NOMO-1 (cell line): ENCODE results near the gene CSNK2A1.
"Not testable (repeated sequence)": the region's sequence is repeated elsewhere in the genome, so short reads cannot be mapped to it uniquely, and the experiment has no call there.

Experiments
- DNase-seq, 2 experiments: peaks; one replicate each; lab custom pipeline; 2025; ENCODE audit not compliant: unreplicated experiment in 2 of 2; lab: John Stamatoyannopoulos, UW

The CSNK2A1 gene

GRCh38 chr20:536426-537010 lies 7.1 kb downstream of the CSNK2A1 start:
- no peak for DNase-seq

GRCh38 chr20:535958-536357 lies 7.6 kb downstream of the CSNK2A1 start:
- peak; percentile 10 to 25 for DNase-seq

DNA sequence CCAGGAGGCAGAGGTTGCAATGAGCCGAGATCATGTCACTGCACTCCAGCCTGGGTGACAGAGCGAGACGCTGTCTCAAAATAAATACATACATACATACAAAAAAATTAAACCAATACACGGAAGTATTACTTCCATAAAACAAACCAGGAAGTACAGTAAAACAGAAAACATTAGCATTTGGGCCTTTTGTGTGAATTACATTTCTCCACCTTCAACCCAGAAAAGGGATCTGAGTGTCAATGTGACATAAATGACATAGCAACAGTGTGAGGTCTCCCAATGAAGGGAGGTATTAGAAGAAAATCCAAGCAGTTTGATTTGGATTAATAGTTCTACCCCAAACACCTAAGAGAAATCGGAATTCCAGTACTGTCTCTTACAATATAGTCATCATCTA lies 10.1 kb downstream of the CSNK2A1 start:
- no peak for DNase-seq

DNA sequence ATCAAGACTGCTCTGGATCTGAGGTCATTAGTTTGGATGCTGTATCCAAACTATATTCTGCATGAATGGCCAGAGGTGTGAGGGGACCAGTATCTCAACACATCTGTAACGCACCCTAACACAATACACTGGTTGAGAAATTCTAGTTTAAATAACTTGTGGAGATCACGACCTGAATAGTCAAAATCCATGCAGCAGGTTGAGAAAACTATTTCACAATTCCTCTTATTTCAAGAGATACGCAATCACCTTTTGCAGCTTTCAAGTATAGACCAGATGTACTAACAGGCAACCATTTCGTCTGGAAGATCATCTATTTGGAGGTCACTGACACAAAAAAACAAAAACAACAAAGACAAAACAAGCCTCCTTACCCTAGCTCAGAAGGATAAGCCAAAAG lies 11.1 kb downstream of the CSNK2A1 start:
- DNase-seq: no peak

GRCh38 chr20:531608-532007 lies 12.0 kb downstream of the CSNK2A1 start:
- no peak for DNase-seq

DNA sequence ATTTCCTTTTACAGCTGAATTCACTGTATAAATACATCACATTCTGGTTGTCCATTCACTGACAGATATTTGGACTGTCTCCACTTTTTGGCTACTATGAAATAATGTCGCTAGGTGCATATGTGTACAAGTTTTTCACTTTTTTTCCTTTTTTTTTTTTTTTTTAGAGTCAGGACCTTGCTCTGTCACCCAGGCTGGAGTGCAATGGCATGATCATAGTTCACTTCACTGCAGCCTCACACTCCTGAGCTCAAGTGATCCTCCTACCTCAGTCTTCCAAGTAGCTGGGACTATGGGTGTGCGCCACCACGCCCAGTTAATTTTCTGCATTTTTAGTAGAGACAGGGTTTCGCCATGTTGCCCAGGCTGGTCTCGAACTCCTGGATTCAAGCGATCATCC lies 13.3 kb downstream of the CSNK2A1 start:
- DNase-seq: no peak

- no peak for DNase-seq
These were observed 14.5 kb downstream of the CSNK2A1 start for GRCh38 chr20:528923-529604.

- no peak for DNase-seq
These were observed 16.1 kb downstream of the CSNK2A1 start for GRCh38 chr20:527571-527886.

DNA sequence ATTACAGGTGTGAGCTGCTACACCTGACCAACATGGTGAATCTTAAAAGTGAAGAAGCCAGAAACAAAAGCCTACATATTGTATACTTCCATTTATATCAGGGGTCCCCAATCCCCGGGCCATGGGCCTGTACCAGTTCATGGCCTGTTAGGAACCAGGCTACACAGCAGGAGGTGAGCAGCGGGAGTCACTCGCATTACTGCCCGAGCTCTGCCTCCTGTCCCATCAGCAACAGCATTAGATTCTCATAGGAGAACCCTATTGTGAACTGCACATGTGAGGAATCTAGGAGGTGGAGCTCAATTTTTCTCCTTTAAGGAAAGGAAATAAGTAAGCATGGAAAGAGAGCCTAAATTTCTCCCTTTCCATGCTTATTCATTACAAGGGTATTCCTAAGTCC lies 21.7 kb downstream of the CSNK2A1 start:
- DNase-seq: no peak

DNA sequence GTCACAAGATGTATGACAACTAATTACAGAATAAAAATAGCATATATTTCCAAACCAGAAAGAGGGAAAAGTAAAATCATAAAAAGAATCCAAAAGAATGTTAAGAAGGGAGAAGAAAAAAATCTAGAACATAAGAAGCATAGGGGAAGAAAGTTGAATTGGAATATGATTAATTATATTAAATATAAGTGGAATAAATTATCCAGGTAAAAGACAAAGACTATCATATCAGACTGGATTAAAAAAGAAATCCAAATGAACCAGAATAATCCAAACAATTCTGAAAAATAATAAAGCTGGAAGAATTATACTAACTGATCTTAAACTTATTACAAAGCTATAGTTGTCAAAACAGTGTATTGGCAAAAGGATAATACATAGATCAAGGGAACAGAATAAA lies 23.6 kb downstream of the CSNK2A1 start:
- DNase-seq: no peak

GRCh38 chr20:517221-517620 lies 26.4 kb downstream of the CSNK2A1 start:
- DNase-seq: no peak

- no peak for DNase-seq
These were observed 26.8 kb downstream of the CSNK2A1 start for GRCh38 chr20:516799-517198.

DNA sequence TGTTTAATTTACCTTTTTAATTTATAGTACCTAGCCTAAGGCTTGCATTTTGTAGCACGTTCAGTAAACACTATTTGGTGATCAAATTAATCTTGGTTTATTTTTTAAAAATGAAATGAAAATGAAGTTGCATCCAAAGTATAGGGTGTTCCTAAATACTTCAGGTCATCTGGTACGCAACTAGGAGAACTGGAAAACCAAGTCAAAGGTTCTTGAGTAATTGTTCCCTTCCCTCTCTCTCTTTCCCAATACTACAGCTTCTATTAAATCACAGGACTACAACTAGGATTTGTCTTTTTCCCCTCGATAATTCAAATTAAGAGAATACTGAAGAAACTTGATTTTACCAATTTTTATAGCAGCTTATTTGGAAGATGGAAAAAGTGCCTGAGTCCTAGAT lies 27.9 kb downstream of the CSNK2A1 start:
- DNase-seq: no peak

DNA sequence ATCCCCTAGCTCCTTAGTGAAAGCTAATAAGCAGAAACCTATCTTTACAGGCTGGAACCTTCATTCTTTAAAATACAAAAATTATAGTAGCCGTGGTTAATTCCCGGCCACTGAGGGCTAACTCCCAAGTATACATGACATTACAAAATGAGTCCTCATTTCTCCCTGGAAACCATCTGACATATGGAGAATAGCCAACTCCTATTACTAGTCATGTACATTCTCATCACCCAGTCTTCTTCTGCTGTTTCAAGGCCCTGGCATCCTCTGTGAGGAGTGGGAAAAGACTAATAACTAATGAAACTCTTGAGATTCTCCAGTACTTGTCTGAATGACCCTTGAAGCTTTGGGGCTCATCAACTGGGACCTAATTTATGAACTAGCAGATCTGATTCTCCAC lies 30.2 kb downstream of the CSNK2A1 start:
- DNase-seq: no peak

DNA sequence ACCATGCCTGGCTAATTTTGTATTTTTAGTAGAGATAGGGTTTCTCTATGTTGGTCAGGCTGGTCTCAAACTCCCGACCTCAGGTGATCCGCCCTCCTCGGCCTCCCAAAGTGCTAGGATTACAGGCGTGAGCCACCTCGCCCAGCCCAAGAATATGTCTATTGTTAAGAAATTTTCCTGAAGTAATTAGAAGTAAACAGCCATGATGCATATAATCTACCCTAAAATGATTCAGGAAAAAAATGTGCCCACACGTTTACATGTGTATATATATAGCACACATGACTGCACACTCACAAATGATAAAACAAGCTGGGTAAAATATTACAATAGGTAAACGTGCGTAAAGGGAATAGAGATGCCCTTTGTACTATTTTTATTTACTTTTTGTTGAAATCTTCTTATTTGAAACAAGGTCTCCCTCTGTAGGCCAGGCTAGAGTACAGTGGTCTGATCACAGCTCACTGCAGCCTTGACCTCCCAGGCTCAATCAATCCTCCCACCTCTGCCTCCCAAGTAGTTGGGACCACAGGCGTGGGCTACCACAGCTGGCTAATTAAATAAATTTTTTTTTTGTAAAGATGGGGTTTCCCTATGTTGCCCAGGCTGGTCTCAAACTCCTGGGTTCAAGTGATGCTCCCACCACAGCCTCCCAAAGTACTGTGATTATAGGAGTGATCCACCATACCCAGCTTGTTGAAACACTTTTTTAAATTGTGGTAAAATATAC lies 33.1 kb downstream of the CSNK2A1 start:
- DNase-seq: not testable (repeated sequence)

- not testable (repeated sequence) for DNase-seq
These were observed 35.2 kb downstream of the CSNK2A1 start for GRCh38 chr20:508364-508787.

DNA sequence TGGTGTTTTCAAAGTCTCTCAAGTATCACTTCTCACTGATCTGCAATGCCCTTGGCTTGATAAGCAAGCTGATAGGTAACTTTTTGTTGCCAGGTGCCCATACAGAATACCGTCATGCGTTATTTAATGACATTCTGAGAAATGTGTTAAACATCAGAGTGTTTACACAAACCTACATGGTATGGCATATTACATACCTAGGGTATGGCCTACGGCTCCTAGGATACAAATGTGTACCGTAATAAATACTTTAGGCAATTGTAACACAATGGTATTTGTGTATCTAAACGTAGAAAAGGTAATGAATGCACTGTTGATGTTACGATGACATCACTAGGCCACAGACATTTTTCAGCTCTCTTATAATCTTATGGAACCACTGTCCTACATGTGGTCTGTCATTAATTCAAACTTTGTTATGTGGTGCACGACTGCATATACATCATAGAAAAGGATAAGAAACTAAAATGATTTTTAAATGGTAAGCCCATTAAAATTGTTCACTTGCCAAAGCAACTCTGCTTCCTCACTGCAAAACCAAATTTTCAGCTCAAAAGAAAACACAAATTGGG lies 35.7 kb downstream of the CSNK2A1 start:
- DNase-seq: no peak

DNA sequence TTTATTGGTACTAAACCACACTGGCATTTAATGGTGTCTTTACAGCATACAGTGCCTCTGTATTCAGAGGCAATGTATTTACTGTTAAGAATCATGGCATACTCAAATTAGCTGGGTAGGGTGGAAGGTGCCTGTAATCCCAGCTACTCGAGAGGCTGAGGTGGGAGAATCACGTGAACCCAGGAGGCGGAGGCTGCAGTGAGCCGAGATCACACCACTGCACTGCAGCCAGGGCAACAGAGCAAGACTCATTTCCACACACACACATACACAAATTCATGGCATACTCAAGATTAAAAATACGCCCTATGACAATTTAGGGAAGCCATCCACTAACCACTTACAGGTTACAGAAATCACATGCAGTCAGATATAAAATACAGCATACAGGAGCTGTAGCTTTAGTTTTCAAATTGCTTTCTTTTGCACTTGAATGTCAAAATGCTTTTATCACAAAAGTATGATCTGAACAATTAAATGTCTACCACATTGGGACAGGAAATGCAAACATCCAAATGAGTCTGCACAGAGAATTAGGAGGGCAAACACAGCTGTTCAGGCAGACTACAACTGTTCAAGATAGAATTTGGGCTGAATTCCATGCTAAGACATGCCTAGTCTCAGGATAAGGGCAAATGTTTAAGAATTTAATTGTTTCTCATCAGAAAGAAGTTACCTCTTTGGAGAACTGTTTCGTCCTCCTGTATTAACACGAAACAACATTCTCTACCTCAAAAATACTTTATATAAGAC lies 36.4 kb downstream of the CSNK2A1 start:
- no peak for DNase-seq

- DNase-seq: no peak
These were observed 38.9 kb downstream of the CSNK2A1 start for GRCh38 chr20:504632-505075.

DNA sequence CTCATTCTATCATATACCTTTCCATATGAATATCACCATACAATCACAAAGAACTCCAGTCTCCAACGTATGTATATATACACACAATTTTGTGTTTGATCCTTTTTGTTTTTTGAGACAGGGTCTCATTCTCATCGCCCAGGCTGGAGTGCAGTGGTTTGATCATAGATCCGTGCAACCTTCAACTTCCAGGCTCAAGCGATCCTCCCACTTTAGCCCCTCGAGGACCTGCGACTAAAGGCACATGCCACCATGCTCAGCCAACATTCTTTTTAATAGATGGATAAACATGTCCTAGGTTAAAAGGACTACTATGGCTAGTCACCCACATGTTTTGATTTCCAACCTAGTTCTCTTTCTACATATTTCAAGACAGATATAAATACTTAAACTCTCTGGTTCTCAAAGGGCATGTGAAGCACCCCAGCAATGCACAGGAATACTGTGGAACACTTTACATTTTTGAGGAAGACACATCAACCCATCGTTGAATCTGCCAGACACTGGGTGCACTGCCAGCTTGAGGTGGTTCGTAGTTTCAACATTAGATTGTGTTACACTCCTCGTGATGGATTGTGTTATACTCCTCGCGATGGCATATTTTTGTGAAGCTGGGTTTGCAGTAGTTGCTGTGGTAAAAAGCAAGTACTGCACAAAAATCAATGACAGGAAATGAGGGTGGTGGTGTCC lies 40.4 kb downstream of the CSNK2A1 start:
- DNase-seq: no peak

GRCh38 chr20:497979-498378 lies 45.6 kb downstream of the CSNK2A1 start:
- no peak for DNase-seq
